ENCODE data around the gene WSCD2.

The WSCD2 gene

GRCh38 chr12:108257610-108258106, 128.6 kb downstream of the WSCD2 start:
- no peaks in the 10 kb centered on the region for H3K36me3 ChIP-seq (ENCODE audit: insufficient read depth, low read length)
- ATAC-seq (ENCODE audit: insufficient read depth, low read depth), result no peak
- H3K4me3 ChIP-seq (ENCODE audit: low read depth in 1 of 2, low read length in 2 of 2), result no peak overlapping the region
- peaks cover 6% of the 10 kb centered on the region; the same call in 1 of the 2 replicates for H3K4me1 ChIP-seq (ENCODE audit: insufficient read depth, low read length)
- H3K9ac ChIP-seq (ENCODE audit: low read depth, low read length), result no peak overlapping the region
- H3K27ac ChIP-seq (ENCODE audit: low read length), result no peak overlapping the region
- H2AFZ ChIP-seq (ENCODE audit: low read depth, low read length), result no peak overlapping the region
- TF ChIP-seq, protein P1, sequence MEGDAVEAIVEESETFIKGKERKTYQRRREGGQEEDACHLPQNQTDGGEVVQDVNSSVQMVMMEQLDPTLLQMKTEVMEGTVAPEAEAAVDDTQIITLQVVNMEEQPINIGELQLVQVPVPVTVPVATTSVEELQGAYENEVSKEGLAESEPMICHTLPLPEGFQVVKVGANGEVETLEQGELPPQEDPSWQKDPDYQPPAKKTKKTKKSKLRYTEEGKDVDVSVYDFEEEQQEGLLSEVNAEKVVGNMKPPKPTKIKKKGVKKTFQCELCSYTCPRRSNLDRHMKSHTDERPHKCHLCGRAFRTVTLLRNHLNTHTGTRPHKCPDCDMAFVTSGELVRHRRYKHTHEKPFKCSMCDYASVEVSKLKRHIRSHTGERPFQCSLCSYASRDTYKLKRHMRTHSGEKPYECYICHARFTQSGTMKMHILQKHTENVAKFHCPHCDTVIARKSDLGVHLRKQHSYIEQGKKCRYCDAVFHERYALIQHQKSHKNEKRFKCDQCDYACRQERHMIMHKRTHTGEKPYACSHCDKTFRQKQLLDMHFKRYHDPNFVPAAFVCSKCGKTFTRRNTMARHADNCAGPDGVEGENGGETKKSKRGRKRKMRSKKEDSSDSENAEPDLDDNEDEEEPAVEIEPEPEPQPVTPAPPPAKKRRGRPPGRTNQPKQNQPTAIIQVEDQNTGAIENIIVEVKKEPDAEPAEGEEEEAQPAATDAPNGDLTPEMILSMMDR (IDR thresholded peaks at IDR 0.05; ENCODE audit: borderline replicate concordance, extremely low read depth, low read length, poor library complexity, severe bottlenecking), result no peak
- TF ChIP-seq EZH2 (IDR thresholded peaks at IDR 0.05; ENCODE audit: borderline replicate concordance, low read depth, low read length, severe bottlenecking), result no peak
- peaks cover 13% of the 10 kb centered on the region for H3K9me3 ChIP-seq (ENCODE audit: insufficient read depth, low read length, severe bottlenecking)
- peaks cover 5% of the 10 kb centered on the region for H3K27me3 ChIP-seq (ENCODE audit: insufficient read depth, low read length, poor library complexity)
- H3K79me2 ChIP-seq (ENCODE audit: insufficient read depth, low read length), result no peaks in the 10 kb centered on the region
- no peak overlapping the region for H3K4me2 ChIP-seq (ENCODE audit: insufficient read depth, low read length)
- H4K20me1 ChIP-seq (ENCODE audit: insufficient read depth, low read length), result no peaks in the 10 kb centered on the region
- DNase-seq, result no peak

- peaks cover under 1% of the 10 kb centered on the region for H3K27me3 ChIP-seq (ENCODE audit: insufficient read depth, low read length, poor library complexity)
- DNase-seq (no peak), ATAC-seq (ENCODE audit: insufficient read depth, low read depth) (no peak)
- H3K36me3 ChIP-seq (ENCODE audit: insufficient read depth, low read length), result no peaks in the 10 kb centered on the region
- no peak overlapping the region for H3K4me3 ChIP-seq (ENCODE audit: low read depth in 1 of 2, low read length in 2 of 2)
- H2AFZ ChIP-seq (ENCODE audit: low read depth, low read length), result no peak overlapping the region
- TF ChIP-seq, protein P1 (IDR thresholded peaks at IDR 0.05; ENCODE audit: borderline replicate concordance, extremely low read depth, low read length, poor library complexity, severe bottlenecking), result no peak
- no peak overlapping the region for H3K4me2 ChIP-seq (ENCODE audit: insufficient read depth, low read length)
- no peak overlapping the region for H3K9ac ChIP-seq (ENCODE audit: low read depth, low read length)
- no peaks in the 10 kb centered on the region for H4K20me1 ChIP-seq (ENCODE audit: insufficient read depth, low read length)
- no peaks in the 10 kb centered on the region for H3K79me2 ChIP-seq (ENCODE audit: insufficient read depth, low read length)
- H3K9me3 ChIP-seq (ENCODE audit: insufficient read depth, low read length, severe bottlenecking), result peaks cover 13% of the 10 kb centered on the region
- H3K4me1 ChIP-seq (ENCODE audit: insufficient read depth, low read length), result no peaks in the 10 kb centered on the region
- no peak overlapping the region for H3K27ac ChIP-seq (ENCODE audit: low read length)
Measured at GRCh38 chr12:108260039-108260438, 131.0 kb downstream of the WSCD2 start.

GRCh38 chr12:108260969-108261368, 131.9 kb downstream of the WSCD2 start:
- no peaks in the 10 kb centered on the region for H3K27me3 ChIP-seq (ENCODE audit: insufficient read depth, low read length, poor library complexity)
- no peak for TF ChIP-seq EZH2 (IDR thresholded peaks at IDR 0.05; ENCODE audit: borderline replicate concordance, low read depth, low read length, severe bottlenecking)
- TF ChIP-seq, protein P1 (IDR thresholded peaks at IDR 0.05; ENCODE audit: borderline replicate concordance, extremely low read depth, low read length, poor library complexity, severe bottlenecking), result no peak
- no peaks in the 10 kb centered on the region for H3K36me3 ChIP-seq (ENCODE audit: insufficient read depth, low read length)
- no peaks in the 10 kb centered on the region for H3K4me1 ChIP-seq (ENCODE audit: insufficient read depth, low read length)
- H2AFZ ChIP-seq (ENCODE audit: low read depth, low read length), result no peak overlapping the region
- H3K4me2 ChIP-seq (ENCODE audit: insufficient read depth, low read length), result no peak overlapping the region
- H3K27ac ChIP-seq (ENCODE audit: low read length), result no peak overlapping the region
- no peak overlapping the region for H3K4me3 ChIP-seq (ENCODE audit: low read depth in 1 of 2, low read length in 2 of 2)
- H3K9ac ChIP-seq (ENCODE audit: low read depth, low read length), result no peak overlapping the region
- no peak for ATAC-seq (ENCODE audit: insufficient read depth, low read depth)
- peaks cover 13% of the 10 kb centered on the region for H3K9me3 ChIP-seq (ENCODE audit: insufficient read depth, low read length, severe bottlenecking)
- DNase-seq, result no peak
- H3K79me2 ChIP-seq (ENCODE audit: insufficient read depth, low read length), result no peaks in the 10 kb centered on the region
- no peaks in the 10 kb centered on the region for H4K20me1 ChIP-seq (ENCODE audit: insufficient read depth, low read length)

DNA sequence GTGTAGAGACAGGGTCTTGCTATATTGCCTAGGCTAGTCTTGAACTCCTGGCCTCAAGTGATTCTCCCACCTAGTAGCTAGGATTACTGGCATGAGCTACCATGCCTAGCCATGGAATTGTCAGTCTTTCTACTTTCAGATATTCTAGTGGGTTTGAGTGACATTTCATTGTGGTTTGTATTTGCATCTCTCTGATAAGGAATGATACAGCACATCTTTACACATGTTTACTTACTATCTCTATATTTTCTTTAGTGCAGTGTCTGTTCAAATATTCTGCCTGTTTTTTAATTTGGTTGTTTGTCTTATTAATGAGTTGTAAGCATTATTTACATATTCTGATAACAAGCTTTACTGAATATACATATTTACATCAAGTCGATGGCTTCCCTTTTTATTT, 136.4 kb downstream of the WSCD2 start:
- TF ChIP-seq EZH2 (IDR thresholded peaks at IDR 0.05; ENCODE audit: borderline replicate concordance, low read depth, low read length, severe bottlenecking), result no peak
- TF ChIP-seq, protein P1 (IDR thresholded peaks at IDR 0.05; ENCODE audit: borderline replicate concordance, extremely low read depth, low read length, poor library complexity, severe bottlenecking), result no peak
- ATAC-seq (ENCODE audit: insufficient read depth, low read depth), result no peak
- no peak overlapping the region for H3K9ac ChIP-seq (ENCODE audit: low read depth, low read length)
- no peaks in the 10 kb centered on the region for H3K27me3 ChIP-seq (ENCODE audit: insufficient read depth, low read length, poor library complexity)
- no peaks in the 10 kb centered on the region for H3K9me3 ChIP-seq (ENCODE audit: insufficient read depth, low read length, severe bottlenecking)
- H3K4me1 ChIP-seq (ENCODE audit: insufficient read depth, low read length), result no peaks in the 10 kb centered on the region
- H3K36me3 ChIP-seq (ENCODE audit: insufficient read depth, low read length), result no peaks in the 10 kb centered on the region
- no peak overlapping the region for H2AFZ ChIP-seq (ENCODE audit: low read depth, low read length)
- H3K79me2 ChIP-seq (ENCODE audit: insufficient read depth, low read length), result no peaks in the 10 kb centered on the region
- DNase-seq, result no peak
- no peak overlapping the region for H3K27ac ChIP-seq (ENCODE audit: low read length)
- H3K4me2 ChIP-seq (ENCODE audit: insufficient read depth, low read length), result no peak overlapping the region
- H3K4me3 ChIP-seq (ENCODE audit: low read depth in 1 of 2, low read length in 2 of 2), result no peak overlapping the region
- no peaks in the 10 kb centered on the region for H4K20me1 ChIP-seq (ENCODE audit: insufficient read depth, low read length)
